Heart left ventricle (tissue), 13 donors: ENCODE measurements around the gene NR2F1.

Experiments
- CTCF ChIP-seq, 12 donors: fragments of 200-600 bp; sonication (generic) in 4 of 12; IDR thresholded peaks; one replicate each; pipeline versions ENCODE4 v1.5.0 to v1.8.0; 2018 to 2022; ENCODE audit warnings: antibody characterized with exemption in 12 of 12, mild to moderate bottlenecking in 5 of 12
- POLR2A ChIP-seq, 2 donors: fragments of 450-650 bp; IDR thresholded peaks; one replicate each; pipeline ENCODE4 v1.6.1; 2017; ENCODE audit warnings: antibody characterized with exemption in 2 of 2, mild to moderate bottlenecking in 2 of 2, moderate library complexity in 2 of 2
- donor health status: ischemic (EF 13 %, LVEDD 7.1; RV severe dilation, severe dysfunction).
- donor health status: DM: no; HTN: yes; CAD: no.
- donor health status: DM: no; HTN: no; CAD: no.
- donor health status: ischemic (EF 25% LVEDD 6.9; RV normal size, moderate dysfunction).
- donor health status: ischemic (EF 25% LVEDD 5.7; RV mildly dilated, moderate dysfunction).
- donor health status: ischemic (EF 35%, LVEDD 5.7; RV mildly dilated, moderate dysfunction).
- donor health status: nonischemic (EF 11% LVEDD 7.7; RV severe dilation, severe dysfunction).
- donor health status: DM: yes; HTN: yes; CAD: no.
- donor health status: PGD.
- donor health status: ischemic (EF 29% LVEDD 5.4; RV normal size, mild dysfunction).
- donor health status: nonischemic (EF 23%, LVEDD 6.1; RV moderate dilation, normal function).

- TF ChIP-seq CTCF (IDR thresholded peaks at IDR 0.05) (no peak), POLR2A (IDR thresholded peaks at IDR 0.05) (no peak)
Measured at GRCh38 chr5:93577854-93578812, 4.9 kb upstream of the NR2F1 start.
